ENCODE measurements around the gene SMYD5. TPM values are rescaled to one million over a fixed set of nuclear protein-coding genes. Genes with fewer than 3 reads are reported as not detected.

The SMYD5 gene
- total and polyA plus RNA-seq, 2 experiments from 2014 or later, result 15.0 to 20.1 TPM

DNA sequence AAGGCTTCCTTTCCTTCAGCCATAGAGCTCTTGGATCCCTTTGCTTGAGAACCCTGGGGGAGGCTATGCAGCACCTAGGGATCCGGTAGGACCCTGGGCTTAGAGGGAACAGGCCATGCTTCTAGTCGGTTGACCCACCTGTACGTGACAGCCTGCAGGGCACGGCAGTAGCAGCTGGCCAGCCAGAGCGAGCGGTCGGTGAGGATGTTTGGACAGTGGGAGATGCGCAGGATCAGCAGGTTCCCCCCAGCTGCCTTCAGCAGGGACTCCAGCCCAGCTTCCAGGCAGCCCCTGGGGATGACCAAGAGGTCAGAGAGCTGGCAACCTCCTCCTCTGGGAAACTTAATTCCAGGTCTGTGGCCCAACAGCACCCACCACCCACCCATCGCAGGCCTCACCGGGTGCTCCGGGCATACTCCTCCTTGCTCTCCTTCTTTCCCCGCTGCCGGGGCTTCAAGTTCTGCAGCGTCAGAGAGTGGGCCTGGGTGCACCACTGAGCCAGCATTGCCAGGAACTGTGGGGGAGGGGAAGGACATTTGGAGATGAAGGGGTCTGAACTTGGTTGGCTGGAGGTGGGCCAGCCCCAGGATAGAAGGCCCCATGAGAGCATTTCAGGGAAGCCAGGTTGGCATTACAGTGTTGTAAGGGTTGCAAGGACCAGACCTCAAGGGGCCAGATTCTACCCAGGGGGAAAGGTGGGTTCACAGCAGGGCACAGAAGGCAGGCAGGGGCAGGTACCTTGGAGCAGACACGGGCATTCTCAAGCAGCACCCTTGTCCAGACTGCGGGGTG lies 49.7 kb downstream of the SMYD5 start:
- in situ Hi-C loops (cut with MboI), result no loop called here
- Histone ChIP-seq H3K27ac (no peak overlapping the region), H3K4me2 (ENCODE audit: unreplicated experiment) (no peak overlapping the region), H3K36me3 (ENCODE audit: low read depth) (no peaks in the 10 kb centered on the region), H3K9me3 (ENCODE audit: low read depth) (no peaks in the 10 kb centered on the region), H4K20me1 (ENCODE audit: insufficient read depth) (no peaks in the 10 kb centered on the region), H3F3A (ENCODE audit: insufficient read depth) (no peaks in the 10 kb centered on the region), H3K9me2 (ENCODE audit: insufficient read depth) (no peaks in the 10 kb centered on the region), H3K27me3 (replicated peaks; ENCODE audit: insufficient read depth) (0 out of 2 replicates have a peak, but pooled peaks cover 10% of the 10 kb centered on the region), H3K79me2 (ENCODE audit: insufficient read depth) (no peaks in the 10 kb centered on the region), H2AFZ (no peak overlapping the region), H3K4me1 (ENCODE audit: insufficient read depth) (no peaks in the 10 kb centered on the region), H3K4me3 (no peak overlapping the region), H3K9ac (no peak overlapping the region)
- no peak for DNase-seq
- 90 to 94% methylated on average over 15 to 16 of the region's 16 CpGs for WGBS, 2 experiments (ENCODE audit: low coverage in 1 of 2, low lambda C conversion rate in 2 of 2, missing lambda C conversion rate in 2 of 2)
- TF ChIP-seq EZH2phosphoT487 (IDR thresholded peaks at IDR 0.05; ENCODE audit: insufficient read depth, low read depth), result no peak
- no peak for TF ChIP-seq EZH2 (IDR thresholded peaks at IDR 0.05; ENCODE audit: insufficient read depth, poor library complexity, severe bottlenecking)

DNA sequence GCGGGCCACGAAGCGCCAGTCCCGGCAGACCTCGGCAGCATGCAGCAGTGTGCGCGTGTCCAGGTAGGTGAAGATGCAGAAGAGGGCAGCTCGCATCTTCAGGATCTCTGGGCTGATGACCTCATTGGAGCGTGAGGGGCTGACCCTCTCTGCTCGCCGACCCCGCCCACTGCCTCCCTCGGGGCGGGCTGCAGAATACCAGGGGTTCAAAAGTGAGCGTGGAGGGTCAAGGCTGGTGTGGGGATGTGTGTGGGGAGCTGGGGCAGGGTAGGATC lies 50.2 kb downstream of the SMYD5 start:
- H3K9me3 ChIP-seq (ENCODE audit: low read depth), result no peaks in the 10 kb centered on the region
- H3K4me2 ChIP-seq (ENCODE audit: unreplicated experiment), result no peak overlapping the region
- no peaks in the 10 kb centered on the region for H3K4me1 ChIP-seq (ENCODE audit: insufficient read depth)
- TF ChIP-seq EZH2 (IDR thresholded peaks at IDR 0.05; ENCODE audit: insufficient read depth, poor library complexity, severe bottlenecking) (no peak), EZH2phosphoT487 (IDR thresholded peaks at IDR 0.05; ENCODE audit: insufficient read depth, low read depth) (no peak)
- 84 to 89% methylated on average over 15 of the region's 15 CpGs for WGBS, 2 experiments (ENCODE audit: low coverage in 1 of 2, low lambda C conversion rate in 2 of 2, missing lambda C conversion rate in 2 of 2)
- H3K27me3 ChIP-seq (replicated peaks; ENCODE audit: insufficient read depth), result 0 out of 2 replicates have a peak, but pooled peaks cover 10% of the 10 kb centered on the region
- in situ Hi-C loops (cut with MboI), result no loop called here
- no peaks in the 10 kb centered on the region for H3K9me2 ChIP-seq (ENCODE audit: insufficient read depth)
- no peak overlapping the region for H2AFZ ChIP-seq
- no peak for DNase-seq
- H3K9ac ChIP-seq, result no peak overlapping the region
- no peak overlapping the region for H3K4me3 ChIP-seq
- no peaks in the 10 kb centered on the region for H4K20me1 ChIP-seq (ENCODE audit: insufficient read depth)
- no peaks in the 10 kb centered on the region for H3F3A ChIP-seq (ENCODE audit: insufficient read depth)
- H3K27ac ChIP-seq, result no peak overlapping the region
- no peaks in the 10 kb centered on the region for H3K36me3 ChIP-seq (ENCODE audit: low read depth)
- H3K79me2 ChIP-seq (ENCODE audit: insufficient read depth), result no peaks in the 10 kb centered on the region

DNA sequence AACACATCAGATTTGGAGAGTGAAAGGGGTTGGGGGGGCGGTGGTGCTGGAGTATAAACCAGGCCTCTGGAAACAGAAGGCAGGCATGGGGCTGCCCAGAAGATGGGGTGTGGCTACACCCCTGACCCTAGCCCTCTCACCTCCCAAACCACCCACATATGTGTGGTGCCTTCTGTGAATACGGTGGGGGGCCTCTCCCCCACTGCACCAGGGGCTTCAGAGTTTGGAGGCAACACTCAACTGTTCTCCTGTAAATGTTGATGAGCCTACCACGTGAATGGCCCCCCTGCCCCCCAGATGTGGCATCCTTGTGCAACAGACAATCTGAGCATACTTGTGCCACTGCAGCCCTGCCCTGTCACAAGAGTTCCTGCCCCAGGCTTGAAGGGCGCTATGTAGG lies 50.7 kb downstream of the SMYD5 start:
- Histone ChIP-seq H3K9ac (no peak overlapping the region), H3F3A (ENCODE audit: insufficient read depth) (0 out of 2 replicates have a peak, but pooled peaks cover under 1% of the 10 kb centered on the region), H3K79me2 (ENCODE audit: insufficient read depth) (no peaks in the 10 kb centered on the region), H3K9me3 (ENCODE audit: low read depth) (no peaks in the 10 kb centered on the region), H4K20me1 (ENCODE audit: insufficient read depth) (no peaks in the 10 kb centered on the region), H3K9me2 (ENCODE audit: insufficient read depth) (no peaks in the 10 kb centered on the region), H3K4me1 (ENCODE audit: insufficient read depth) (no peaks in the 10 kb centered on the region), H3K36me3 (ENCODE audit: low read depth) (no peaks in the 10 kb centered on the region), H3K4me2 (ENCODE audit: unreplicated experiment) (no peak overlapping the region), H3K27ac (no peak overlapping the region), H3K4me3 (no peak overlapping the region), H3K27me3 (replicated peaks; ENCODE audit: insufficient read depth) (peaks cover 14% of the 10 kb centered on the region), H2AFZ (no peak overlapping the region)
- in situ Hi-C loops (cut with MboI), result no loop called here
- TF ChIP-seq EZH2phosphoT487 (IDR thresholded peaks at IDR 0.05; ENCODE audit: insufficient read depth, low read depth), result no peak
- 69 to 78% methylated on average over 3 to 4 of the region's 4 CpGs for WGBS, 2 experiments (ENCODE audit: low coverage in 1 of 2, low lambda C conversion rate in 2 of 2, missing lambda C conversion rate in 2 of 2)
- no peak for DNase-seq

DNA sequence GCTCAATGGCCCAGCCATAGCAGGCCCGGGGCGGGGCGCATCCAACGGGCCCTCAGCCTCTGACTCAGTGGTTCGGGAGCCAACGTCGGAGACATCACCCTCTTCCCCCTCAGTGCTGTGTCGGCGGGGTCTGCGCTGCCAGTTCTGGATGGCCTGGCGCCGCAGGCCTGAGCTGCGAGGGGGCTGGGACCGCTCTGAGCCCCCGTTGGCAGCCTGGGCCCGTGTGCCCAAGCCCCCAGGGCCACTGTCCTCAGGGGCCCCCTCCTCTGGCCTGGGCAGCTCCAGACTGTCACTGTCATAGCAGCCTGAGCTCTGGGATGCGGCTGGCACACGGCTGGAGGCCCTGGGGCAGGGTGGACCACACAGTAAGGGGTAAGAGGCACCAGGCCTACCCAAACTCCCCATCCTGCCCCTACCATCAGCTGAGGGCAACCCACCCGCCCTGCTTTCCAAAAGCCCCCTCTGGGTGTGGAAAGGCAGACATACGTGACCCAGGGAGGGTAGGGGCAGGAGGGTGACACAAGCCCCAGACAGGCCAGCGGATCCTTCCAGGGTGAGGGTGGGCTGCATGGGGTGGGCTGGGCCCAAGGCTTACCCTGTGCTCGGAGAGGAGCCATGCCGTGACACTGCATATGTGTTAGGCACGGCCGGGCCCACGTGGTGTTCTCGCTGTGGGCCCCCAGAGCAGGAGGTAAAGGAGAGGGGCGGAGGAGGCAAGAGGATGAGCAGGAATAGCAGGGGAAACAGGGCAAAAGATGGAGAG lies 51.4 kb downstream of the SMYD5 start:
- H4K20me1 ChIP-seq (ENCODE audit: insufficient read depth), result no peaks in the 10 kb centered on the region
- no peak overlapping the region for H3K27ac ChIP-seq
- no peaks in the 10 kb centered on the region for H3K4me1 ChIP-seq (ENCODE audit: insufficient read depth)
- H3K9me3 ChIP-seq (ENCODE audit: low read depth), result no peaks in the 10 kb centered on the region
- 82 to 83% methylated on average over 23 to 28 of the region's 28 CpGs for WGBS, 2 experiments (ENCODE audit: low coverage in 1 of 2, low lambda C conversion rate in 2 of 2, missing lambda C conversion rate in 2 of 2)
- no peak overlapping the region for H2AFZ ChIP-seq
- H3K79me2 ChIP-seq (ENCODE audit: insufficient read depth), result no peaks in the 10 kb centered on the region
- H3K9me2 ChIP-seq (ENCODE audit: insufficient read depth), result no peaks in the 10 kb centered on the region
- no peak overlapping the region for H3K4me3 ChIP-seq
- no peak for DNase-seq
- in situ Hi-C loops (cut with MboI), result no loop called here
- no peak overlapping the region for H3K9ac ChIP-seq
- H3K4me2 ChIP-seq (ENCODE audit: unreplicated experiment), result no peak overlapping the region
- H3K36me3 ChIP-seq (ENCODE audit: low read depth), result no peaks in the 10 kb centered on the region
- H3F3A ChIP-seq (ENCODE audit: insufficient read depth), result 0 out of 2 replicates have a peak, but pooled peaks cover 4% of the 10 kb centered on the region
- H3K27me3 ChIP-seq (replicated peaks; ENCODE audit: insufficient read depth), result peaks cover 20% of the 10 kb centered on the region
- no peak for TF ChIP-seq EZH2phosphoT487 (IDR thresholded peaks at IDR 0.05; ENCODE audit: insufficient read depth, low read depth)
- no peak for TF ChIP-seq EZH2 (IDR thresholded peaks at IDR 0.05; ENCODE audit: insufficient read depth, poor library complexity, severe bottlenecking)
